K562 (cell line): Measurements from ENCODE around the gene ZGLP1. TPM values are rescaled to one million over a fixed set of nuclear protein-coding genes. Genes with fewer than 3 reads are reported as not detected.

Experiments
- ATF1 ChIP-seq, 2 experiments: fragments of 450-650 bp in 1 of 2; IDR thresholded peaks; 2 replicates each; pipeline ENCODE4 v1.6.1; 2016; ENCODE audit warnings: missing compliant biosample characterization in 1 of 2, missing genetic modification characterization in 1 of 2
- ATF7 ChIP-seq: fragments of 450-650 bp; IDR thresholded peaks from 2 replicates; pipeline ENCODE4 v1.7.1; 2014; ENCODE audit warnings: mild to moderate bottlenecking, moderate library complexity
- BRD9 ChIP-seq: fragments of 450-650 bp; IDR thresholded peaks from 2 replicates; pipeline ENCODE4 v1.6.1; 2018; ENCODE audit warnings: low read depth; ENCODE audit not compliant: partially characterized antibody
- CBFA2T3 ChIP-seq: fragments of 450-650 bp; IDR thresholded peaks from 2 replicates; pipeline ENCODE4 v1.6.1; 2017
- CBFB ChIP-seq: sonication (generic); formaldehyde crosslinking; IDR thresholded peaks from 2 replicates; pipeline ENCODE4 v1.4.0; 2020; ENCODE audit warnings: mild to moderate bottlenecking, missing genetic modification reagents
- DPF2 ChIP-seq: fragments of 450-650 bp; IDR thresholded peaks from 2 replicates; pipeline ENCODE4 v1.6.1; 2016
- EP400 ChIP-seq: fragments of 450-650 bp; IDR thresholded peaks from 2 replicates; pipeline ENCODE4 v1.6.1; 2017; ENCODE audit warnings: antibody characterized with exemption, mild to moderate bottlenecking, moderate library complexity
- FOXM1 ChIP-seq, 2 experiments: fragments of 450-650 bp in 1 of 2; sonication (generic) in 1 of 2; formaldehyde crosslinking in 1 of 2; IDR thresholded peaks; 2 replicates each; pipeline versions ENCODE4 v1.6.1 to v1.9.0; 2017 to 2022; ENCODE audit warnings: low read depth in 2 of 2, mild to moderate bottlenecking in 2 of 2, missing genetic modification reagents in 1 of 2, moderate library complexity in 1 of 2
- KLF16 ChIP-seq: IDR thresholded peaks from 2 replicates; pipeline ENCODE4 v1.6.1; 2016; ENCODE audit warnings: antibody characterized with exemption
- MCM2 ChIP-seq: fragments of 450-650 bp; IDR thresholded peaks from 2 replicates; pipeline ENCODE4 v1.6.1; 2017; ENCODE audit warnings: low read depth, mild to moderate bottlenecking
- MITF ChIP-seq: IDR thresholded peaks from 2 replicates; pipeline ENCODE4 v1.6.1; 2014; ENCODE audit warnings: antibody characterized with exemption
- NCOA1 ChIP-seq: fragments of 450-650 bp; IDR thresholded peaks from 2 replicates; pipeline ENCODE4 v1.6.1; 2016; ENCODE audit warnings: low read depth
- NFIX ChIP-seq: fragments of 250-450 bp; sonication (Bioruptor Pico); IDR thresholded peaks from 2 replicates; pipeline ENCODE4 v1.4.0; 2020; ENCODE audit warnings: low read depth, mild to moderate bottlenecking, moderate library complexity
- OTX1 ChIP-seq: fragments of 450-650 bp; formaldehyde crosslinking; IDR thresholded peaks from 2 replicates; pipeline ENCODE4 v1.4.0; 2022; ENCODE audit warnings: mild to moderate bottlenecking
- PTTG1 ChIP-seq: fragments of 450-650 bp; IDR thresholded peaks from 2 replicates; pipeline ENCODE4 v1.6.1; 2016; ENCODE audit warnings: low read depth, mild to moderate bottlenecking, missing genetic modification characterization, missing compliant biosample characterization
- TAF9B ChIP-seq: fragments of 450-650 bp; IDR thresholded peaks from 2 replicates; pipeline ENCODE4 v1.6.1; 2018; ENCODE audit warnings: mild to moderate bottlenecking; ENCODE audit not compliant: partially characterized antibody
- TSHZ1 ChIP-seq: fragments of 250-450 bp; sonication (Bioruptor Pico); IDR thresholded peaks from 2 replicates; pipeline ENCODE4 v1.4.0; 2020; ENCODE audit warnings: mild to moderate bottlenecking, moderate library complexity
- XRCC3 ChIP-seq: fragments of 450-650 bp; IDR thresholded peaks from 2 replicates; pipeline ENCODE4 v1.6.1; 2017; ENCODE audit warnings: mild to moderate bottlenecking, moderate library complexity
- ZNF24 ChIP-seq: fragments of 450-650 bp; IDR thresholded peaks from 2 replicates; pipeline ENCODE4 v1.6.1; 2016
- polyA plus RNA-seq, 8 experiments: library from polyadenylated mRNA; depleted of rRNA in 4 of 8; stranded (reverse) in 5 of 8; unstranded in 3 of 8; fragments of >200 nt; fragmentation: Nextera tagmentation in 2 of 8; fragmentation: Illumina TruSeq in 1 of 8; extraction: Ambion mirVana in 2 of 8; extraction: Trizol in 1 of 8; gene quantifications; 2 replicates each; pipeline versions ENCODE4 v1.2.1 to v1.2.3, GENCODE V29; 2011 to 2014; ENCODE audit warnings: inconsistent platforms in 1 of 8, missing spikeins in 1 of 8
- total RNA-seq, 7 experiments: library from RNA; depleted of rRNA in 6 of 7; stranded (reverse); fragments of >200 nt in 6 of 7; fragmentation: Illumina TruSeq in 2 of 7; extraction: Trizol in 2 of 7; gene quantifications; 2 replicates each; pipeline versions ENCODE4 v1.2.1 to v1.2.3, GENCODE V29; 2011 to 2021; ENCODE audit warnings: low replicate concordance in 1 of 7

ZGLP1 gene
- total and polyA plus RNA-seq, 9 of the 15 experiments (the other 6 are each of a cell fraction or from before 2014, with no cell fraction given), result 0.24 to 4.5 (median 2.2) TPM

GRCh38 chr19:10346509-10346908 lies 36.9 kb upstream of the ZGLP1 start (continued):
- TF ChIP-seq OTX1 (CRISPR knock-in tag) (no peak), NFIX (CRISPR knock-in tag) (no peak), EP400 (no peak), DPF2 (peak; percentile 74), FOXM1 (IDR thresholded peaks at IDR 0.05; ENCODE audit: low read depth) (no peak), FOXM1 (CRISPR knock-in tag; IDR thresholded peaks at IDR 0.05; ENCODE audit: low read depth) (no peak), KLF16 (peak; percentile 23; the same call in 1 of the 2 replicates), NCOA1 (no peak), ZNF24 (no peak), MITF (no peak), ATF1 (CRISPR knock-in tag; IDR thresholded peaks at IDR 0.05) (no peak), ATF1 (tag; IDR thresholded peaks at IDR 0.05) (peak; percentile 68; the same call in 1 of the 2 replicates), BRD9 (no peak), TAF9B (no peak), CBFA2T3 (0 out of 2 replicates have a peak, but pooled peaks have one; percentile 28), CBFB (CRISPR knock-in tag) (no peak), TSHZ1 (CRISPR knock-in tag) (no peak), MCM2 (no peak), ATF7 (peak; percentile 52; the same call in 1 of the 2 replicates), PTTG1 (tag) (no peak), XRCC3 (no peak)
